ENCODE data around the gene GAPDHS.

GAPDHS gene

DNA sequence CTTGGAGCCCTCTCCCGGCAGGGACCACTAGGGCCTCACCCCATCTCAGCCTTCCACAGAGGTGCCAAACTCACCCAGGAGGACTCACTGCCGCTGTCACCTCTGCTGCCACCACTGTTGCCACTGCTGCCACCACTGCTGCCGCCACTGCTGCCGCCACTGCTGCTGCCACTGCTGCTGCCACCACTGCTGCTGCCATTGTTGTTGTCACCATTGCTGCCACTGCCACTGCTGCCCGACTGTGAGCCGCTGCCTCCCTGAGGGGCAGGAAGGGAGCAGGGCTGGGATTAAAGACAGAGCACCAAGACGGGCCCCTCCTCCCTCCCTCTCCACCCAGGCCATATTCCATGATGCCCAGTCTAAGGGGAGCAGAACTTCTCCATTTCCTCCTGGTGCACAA is 21.9 kb upstream of the GAPDHS start:
- DNase-seq: no peak

DNA sequence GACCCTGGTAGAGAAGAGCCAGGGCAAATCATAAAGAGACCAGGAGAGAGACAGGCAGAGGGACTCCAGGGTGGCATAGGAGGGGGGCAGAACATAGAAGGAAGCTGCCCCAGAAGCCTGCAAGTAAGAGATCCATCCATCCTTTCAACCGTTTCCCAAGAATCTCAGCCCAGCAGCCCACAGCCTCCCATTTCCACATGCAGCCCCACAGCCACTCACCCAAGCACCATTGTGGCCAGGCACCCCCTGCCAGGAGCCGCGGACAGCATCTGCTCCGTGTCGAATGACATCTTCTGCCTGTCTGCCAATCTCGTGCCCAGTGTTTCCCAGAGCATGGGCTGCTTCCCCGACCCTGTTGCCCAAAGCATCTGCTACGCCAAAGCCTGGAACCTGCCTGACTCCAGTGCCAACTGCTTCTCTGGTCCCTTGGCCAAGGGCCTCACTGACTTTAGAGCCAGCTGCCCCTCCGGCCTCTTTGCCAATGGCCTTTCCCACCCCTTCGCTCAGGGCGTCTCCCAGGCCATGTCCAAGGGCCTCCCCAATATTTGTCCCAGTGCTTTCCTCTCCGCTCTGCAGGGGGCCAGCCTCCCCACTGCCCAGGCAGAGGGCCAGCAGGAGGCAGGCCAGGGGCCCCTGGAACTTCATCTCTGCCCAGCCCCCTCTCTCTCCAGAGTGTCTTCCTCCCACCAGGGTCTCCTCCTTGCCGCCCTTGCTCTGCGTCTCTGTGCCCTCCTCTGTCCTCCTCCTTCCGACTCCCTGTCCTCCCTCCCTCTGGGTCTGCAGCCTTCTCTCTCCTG is 20.2 kb upstream of the GAPDHS start:
- DNase-seq: no peak

DNA sequence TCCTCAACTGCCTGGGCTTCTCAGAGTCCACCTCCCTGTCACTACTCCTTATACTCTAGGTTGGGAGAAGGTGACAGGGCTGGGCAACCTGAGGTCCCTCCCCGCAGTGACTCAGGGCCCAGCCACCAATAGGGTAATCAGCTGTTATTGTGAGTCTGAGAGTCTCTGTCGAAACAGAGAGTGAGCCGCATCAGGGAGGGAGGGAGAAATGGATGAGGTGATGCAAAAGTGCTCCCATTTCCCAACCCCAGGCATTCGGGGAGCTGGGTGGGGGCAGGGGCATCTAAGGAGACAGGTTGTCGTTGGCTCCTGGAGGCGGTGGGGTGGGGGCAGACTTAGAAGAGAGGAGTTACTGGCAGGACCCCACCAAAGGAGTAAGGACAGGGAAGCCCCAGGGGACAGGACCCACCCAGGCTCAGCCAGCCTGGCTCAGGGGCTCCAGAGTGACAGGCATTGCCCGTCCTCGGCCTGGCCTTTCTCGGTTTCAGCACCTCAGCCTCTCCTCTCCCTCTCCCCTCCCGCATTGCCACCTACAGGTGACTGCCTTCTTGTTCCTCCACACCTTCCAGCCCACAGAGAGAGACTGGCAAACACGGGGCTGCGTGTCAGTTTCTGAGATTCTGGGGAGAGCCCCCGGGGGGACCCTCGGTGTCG is 19.5 kb upstream of the GAPDHS start, which contains the start of gene DMKN:
Gene DMKN (minus strand): TSS at position 22 of the 654 bp plus-strand sequence. CDS start 174 bp downstream, outside the sequence.
- no peak for DNase-seq

DNA sequence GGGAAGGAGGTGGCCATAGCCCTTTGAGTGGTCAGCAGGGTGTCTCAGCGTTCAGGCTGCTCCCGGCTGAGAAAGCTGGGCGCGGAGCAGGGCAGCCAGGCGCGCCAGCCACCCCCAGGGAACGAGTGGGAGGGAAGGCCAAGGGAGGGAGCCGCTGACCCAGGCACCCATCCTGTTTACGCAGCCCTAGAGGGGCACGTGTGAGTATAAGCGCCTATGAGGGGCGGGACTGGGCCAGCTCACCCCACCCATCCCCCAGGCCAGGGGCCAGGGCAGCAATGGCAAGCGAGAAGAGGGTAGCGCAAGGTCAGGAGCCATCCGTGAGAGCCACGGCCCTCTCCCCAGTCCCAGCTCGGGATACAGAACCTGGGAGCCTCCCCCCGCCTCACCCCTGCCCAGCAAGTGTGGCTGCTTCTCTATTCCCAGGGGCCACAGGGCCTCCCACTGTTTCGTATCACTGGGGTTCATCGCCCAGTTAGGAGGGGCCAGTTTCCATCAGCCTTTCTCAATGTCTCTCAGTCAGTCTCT is 18.9 kb upstream of the GAPDHS start:
- DNase-seq: no peak

DNA sequence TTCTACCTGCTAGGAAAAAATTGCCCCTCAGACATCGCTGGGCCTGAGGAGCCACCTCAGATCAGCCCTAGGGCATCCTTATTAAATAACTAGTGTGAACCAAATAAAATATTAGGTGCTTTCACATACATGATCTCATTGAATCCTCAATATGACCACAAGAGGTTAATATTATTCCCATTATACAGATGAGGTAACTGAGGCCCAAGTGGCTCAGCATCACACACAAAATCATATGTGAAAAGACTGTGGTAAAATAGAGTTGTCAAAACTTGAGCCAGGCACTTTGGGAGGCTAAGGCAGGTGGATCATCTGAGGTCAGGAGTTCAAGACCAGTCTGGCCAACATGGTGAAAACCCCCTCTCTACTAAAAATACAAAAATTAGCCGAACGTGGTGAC is 16.9 kb upstream of the GAPDHS start:
- DNase-seq: no peak

DNA sequence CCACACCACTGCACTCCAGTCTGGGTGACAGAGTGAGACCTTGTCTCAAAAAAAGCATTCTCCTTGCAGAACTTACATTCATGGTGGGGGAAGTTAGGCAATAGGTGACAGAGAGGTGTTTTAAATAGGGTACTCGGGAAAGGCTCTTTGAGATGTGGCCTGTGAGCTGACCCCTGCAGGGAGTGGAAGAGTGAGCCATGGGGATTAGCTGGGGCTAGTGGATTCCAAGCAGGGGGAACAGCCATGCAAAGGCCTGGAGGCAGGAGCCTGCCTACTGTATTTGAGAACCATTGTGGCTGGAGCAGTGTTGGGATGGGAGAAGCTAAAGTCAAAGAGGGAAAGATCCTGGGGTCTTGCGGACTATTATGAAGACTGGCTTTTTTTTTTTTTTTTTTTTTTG is 15.9 kb upstream of the GAPDHS start:
- DNase-seq: no peak

DNA sequence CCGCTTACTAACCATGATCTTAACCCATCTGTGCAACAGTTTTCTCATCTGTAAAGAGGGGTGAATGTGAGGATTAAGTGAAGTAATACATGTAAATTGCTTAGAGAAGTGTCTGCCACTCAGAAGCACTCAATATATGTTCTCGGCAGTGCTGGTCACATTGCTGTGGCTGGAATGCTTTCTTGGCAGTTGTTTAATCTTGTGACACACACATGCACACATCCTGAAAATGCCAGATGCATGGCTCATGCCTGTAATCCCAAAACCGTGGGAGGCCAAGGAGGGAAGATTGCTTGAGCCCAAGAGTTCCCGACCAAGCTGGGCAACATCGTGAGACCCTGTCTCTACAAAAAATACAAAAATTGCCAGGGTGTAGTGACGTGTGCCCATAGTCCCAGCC is 14.9 kb upstream of the GAPDHS start:
- DNase-seq: no peak

DNA sequence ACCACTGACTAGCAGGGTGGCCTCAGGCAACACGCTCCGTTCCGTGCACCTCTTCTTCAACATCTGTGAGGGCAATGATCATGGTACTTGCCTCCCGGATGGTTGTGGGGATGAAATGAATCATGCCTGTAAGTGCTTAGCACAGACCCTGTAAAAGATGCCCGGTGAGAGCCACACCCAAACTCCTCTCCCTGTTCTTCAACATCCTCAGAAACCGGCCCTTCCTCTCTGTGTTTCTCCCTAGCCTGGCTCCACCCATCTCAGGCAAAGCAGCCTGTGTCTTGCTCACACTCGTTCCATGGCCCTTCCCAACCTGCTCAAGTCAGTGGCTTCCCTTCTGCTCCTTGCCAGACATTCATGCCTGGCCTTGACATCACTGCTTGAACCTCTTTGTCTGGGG is 14.0 kb upstream of the GAPDHS start:
- DNase-seq: no peak

DNA sequence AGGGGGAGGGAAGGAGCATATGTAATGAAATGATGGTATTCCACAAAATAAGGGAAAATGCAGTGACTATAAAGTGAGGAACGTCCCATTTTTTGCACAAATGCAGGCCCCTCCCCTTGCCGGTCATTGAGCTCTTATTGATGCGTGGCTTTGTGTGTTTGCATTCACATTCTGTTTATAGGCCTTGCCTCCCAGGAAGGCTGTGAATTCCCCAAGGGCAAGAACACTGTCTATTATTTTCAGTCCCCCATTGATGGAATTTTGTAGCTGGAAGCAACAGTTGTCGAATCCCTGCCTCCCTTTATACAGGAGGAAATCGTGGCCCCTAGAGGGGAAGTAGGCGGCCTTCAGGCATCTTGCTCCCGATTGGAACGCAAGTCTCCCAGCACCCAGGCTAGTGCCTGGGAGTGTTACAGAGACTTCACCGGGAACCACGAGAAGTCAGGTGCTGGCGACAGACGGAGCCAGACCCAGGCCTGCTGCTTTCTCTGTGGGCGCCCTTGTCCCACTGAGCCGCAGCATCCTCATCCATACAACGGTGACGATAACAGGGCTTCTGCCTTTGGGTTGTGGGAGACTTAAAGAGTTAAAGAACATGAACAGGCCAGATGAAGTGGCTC is 12.0 kb upstream of the GAPDHS start:
- DNase-seq: no peak

DNA sequence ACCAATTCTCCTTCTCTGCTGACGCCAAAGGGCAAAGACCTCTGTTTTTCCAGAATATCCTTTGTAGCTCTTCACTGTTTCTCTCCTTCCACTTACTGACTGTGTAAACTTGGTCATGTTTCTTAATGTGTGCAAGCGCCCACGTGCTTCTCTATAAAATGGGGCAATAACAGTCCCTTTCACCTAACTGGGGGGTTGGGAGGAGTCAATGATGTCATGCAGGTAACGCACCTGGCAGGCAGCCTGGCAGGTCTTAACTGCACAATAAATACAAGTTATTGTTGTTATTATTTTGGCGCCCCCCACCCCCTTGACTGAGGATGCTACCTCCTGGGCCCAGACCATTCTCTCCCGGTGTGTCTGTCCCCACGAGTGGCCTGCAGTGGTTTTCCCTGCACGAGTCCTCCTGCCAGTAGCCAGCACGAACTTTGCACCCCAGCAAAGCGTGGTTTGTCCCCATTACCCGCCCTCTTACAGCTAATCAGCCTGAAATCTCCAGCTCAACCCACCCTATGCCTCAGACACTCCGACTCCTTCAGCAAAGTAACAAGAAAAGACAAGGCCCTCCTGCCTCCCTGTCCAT is 10.4 kb upstream of the GAPDHS start:
- no peak for DNase-seq

DNA sequence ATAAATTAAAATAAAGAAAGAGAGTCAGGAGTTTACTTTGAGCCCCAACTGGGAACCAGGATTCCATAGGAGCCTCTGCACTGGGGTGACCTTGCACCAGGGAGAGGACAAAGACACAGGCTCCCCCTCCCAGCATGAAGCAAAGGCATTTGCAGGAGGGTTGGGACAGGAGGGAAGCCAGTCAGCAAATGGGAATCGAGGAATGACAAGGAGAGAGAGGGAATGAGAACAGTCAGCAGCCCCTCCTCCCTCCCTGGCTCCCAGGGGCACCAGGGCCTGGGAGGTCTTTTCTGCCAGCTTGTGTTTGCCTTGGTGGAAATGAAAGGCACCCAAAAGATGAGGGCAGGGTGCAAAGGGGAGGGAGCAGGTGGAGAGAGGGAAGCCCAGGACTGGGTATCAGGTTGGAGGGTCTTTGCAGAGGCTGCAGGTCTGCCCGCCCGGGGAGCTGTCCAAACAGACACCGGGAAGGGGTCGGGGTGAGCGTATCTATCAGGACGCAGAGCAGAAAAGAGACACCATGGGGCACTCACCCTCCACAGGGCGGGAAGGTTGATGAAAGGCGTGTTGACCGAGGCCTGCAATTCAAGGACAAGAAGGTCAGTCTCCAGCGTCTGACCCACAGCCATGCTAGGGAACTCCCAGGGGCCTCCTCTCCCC is 8.9 kb upstream of the GAPDHS start:
- DNase-seq: no peak

DNA sequence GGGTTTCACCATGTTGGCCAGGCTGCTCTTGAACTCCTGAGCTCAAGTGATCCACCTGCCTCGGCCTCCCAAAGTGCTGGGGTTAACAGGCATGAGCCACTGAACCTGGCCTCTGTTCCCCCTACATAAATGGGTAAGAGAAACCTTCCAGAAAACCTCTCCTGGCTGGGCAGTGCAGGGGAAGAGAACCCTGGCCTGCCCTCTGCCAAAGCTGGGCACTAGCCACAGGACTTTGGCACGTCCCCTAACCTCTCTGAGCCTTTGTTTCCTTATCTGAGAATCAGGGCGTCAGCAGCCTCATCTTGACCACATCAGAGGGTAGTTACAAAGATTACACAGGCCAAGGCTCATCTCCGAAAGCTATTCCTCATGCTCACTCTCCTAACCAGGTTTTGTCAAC is 7.4 kb upstream of the GAPDHS start:
- DNase-seq: no peak

DNA sequence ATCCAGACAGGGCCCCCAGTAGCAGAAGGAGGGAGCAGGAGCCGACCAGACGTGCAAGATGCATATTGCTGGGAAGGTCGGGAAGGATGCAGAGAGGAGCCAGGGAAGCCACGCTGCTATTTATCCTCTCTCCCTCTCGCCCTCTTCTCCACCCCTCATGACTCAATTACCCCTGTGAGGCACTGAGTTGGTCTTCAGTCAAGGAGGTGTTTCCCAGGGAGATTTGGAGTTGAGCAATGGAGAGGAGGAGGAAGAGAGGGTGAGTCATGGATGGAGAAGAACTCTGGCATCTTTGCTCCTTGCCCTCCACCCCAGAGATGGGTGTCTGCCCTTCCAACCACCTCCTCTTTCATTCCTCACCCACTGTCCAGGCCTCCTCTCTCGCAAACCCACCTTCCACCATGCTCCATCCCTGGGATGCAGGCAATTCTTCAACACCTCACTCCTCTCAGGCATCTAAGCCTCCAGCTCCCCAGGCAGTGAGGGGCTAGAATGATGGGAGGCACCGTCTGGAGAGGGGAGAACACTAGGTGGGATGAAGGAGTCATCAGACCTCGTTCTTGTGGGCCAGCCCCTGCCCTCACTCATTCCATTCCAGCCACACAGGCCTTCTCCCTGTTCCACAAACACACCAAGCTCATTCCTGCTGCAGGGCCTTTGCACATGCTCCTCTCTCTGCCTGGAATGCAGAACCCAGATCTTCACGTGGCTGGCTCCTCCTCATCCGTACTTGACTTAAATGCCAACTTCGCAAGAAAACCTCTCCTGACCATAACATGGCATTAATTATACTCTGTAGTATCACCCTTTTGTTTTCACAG is 4.8 kb upstream of the GAPDHS start, which contains the start of gene SBSN:
Gene SBSN (minus strand): TSS at position 94 of the 821 bp plus-strand sequence. CDS start 30 bp downstream, at position 64.
- no peak for DNase-seq

DNA sequence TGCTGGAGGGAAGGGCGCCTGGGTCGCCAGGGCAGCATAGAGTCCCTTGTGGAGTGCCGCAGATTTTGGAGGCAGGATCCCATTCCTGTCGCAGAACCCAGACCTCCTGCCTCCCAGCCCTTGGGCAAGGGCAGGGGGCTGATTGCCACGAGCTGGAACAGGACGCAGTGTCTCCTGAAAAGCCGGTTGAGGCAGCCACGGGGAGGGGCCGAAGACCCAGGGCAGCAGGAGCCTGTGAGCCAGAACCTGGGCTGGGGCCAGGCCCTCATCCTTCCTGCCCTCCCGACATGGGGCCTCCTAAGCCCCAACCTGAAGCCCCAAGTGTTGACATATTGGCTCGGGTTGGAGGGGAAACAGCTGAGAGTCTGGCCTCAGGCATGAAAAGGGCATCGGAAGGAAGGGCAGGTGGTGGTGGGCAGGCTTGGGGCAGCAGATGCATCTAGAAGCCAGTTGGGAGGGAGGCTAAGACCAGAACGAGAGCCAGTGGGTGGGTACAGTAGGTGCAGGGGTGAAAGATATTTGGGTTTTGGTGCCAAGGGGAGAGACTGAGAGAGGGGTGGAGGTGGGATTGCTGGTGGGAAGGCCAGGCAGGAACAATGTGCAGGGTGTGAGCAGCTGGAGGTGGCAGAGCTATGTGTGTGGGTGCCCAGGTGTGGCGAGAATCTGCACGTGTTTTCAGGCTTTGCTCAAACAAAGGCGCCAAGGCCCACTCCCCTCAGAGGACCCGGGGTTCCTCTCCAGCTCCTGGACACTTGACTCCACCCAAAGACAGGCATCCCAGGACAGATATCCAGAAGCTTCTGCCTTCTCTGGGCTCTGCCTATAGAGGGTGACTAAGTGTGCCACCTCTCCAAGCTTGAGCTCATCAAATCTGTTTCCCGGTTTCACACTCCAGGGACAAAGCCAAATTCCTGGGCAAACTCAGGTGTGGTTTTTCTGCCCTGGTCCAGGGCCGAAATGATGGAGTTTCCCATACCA is 3.7 kb upstream of the GAPDHS start:
- no peak for DNase-seq

DNA sequence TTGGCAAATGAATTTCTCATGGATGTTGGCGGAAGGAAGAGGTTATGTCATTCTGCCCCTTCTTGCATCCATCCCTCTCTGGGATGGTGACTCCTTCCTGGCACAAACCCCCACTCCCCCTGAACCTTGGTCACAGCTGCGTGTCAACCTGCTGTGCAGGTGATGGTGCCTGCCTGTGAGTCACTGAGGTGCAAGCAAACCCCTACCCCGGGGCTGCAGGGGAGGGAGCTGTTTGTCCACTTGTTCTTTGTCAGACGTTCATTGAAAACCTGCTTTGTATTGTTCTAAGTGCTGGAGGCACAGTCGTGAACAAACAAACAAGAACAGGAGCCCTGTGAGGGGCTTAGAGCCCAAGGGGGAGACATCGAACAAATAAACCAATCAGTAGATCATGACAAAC is 2.0 kb upstream of the GAPDHS start:
- DNase-seq: no peak

DNA sequence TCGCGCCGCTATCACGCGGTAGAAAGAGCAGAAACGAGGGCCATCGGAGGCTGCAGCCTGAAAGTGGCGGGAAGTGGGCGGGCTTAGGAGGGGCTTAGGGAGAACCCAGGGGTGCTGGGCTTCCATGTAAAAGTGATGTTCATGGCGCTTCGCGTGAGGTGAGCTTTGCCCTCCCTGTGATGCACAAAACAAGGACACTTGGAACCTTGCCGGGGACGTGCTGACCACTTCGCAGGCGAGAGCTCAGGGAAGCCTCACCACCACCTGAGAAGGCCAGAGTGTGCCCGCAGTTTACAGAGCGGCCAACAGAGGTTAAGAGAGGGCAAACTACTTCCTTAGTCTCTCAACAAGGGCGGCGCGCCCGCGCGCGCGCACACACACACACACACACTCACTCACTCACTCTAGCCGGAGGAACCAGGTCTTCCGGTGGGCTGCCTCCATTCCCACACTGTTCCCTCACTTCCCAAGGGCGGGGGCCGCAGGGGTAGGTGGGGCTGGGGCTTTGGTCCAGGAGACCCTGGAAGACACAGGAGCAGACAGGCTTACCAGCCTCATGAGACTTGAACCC is 651 bp downstream of the GAPDHS start:
- no peak for DNase-seq

DNA sequence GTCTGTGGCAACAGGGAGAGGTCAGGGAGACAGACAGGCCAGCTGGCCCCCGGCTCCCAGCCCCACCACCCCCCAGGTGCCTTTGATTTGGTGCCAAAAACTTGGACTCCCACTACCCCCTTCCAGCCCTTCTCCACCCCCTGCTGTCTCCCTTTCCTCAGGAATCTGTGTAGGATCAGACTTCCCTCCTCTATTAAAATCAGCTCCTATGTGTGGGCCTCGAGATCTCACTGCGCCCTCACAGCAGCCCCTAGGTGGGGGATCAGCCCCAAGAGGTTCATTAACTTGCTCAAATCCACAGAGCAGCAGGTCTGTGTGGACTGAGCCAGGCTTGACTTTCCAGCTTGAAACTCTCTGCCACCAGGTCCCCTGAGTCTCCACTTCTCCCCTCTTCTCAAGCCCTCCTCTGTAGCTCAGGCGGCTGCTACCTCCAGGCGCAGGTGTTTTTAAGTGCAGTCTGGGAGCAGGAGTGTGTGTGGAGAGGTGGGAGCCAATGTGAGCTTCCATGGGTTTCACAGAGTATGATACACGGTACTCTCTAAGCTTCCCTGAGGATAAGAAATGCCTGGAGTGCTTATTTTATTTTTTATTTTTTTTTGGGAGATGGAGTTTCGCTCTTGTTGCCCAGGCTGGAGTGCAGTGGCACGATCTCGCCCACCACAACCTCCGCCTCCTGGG is 1.7 kb downstream of the GAPDHS start:
- DNase-seq: no peak

DNA sequence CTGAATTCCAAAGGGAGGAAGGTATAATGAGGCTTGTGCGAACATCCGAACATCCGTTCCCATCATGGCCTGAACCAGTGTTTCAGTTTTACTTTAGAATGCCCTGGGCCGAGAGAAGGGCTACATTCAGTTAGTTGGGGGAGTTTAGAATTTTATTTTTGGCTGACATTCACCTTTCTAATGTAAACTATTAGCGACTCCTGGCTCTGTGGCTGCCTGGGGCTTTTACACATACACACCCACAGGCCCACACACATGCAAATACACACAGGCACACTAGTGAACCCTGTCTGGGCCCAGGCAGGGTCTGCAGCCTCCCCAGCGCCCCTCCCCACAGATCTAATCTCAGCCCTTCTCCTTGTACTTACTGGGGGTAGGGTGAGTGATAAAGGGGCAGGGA is 6.1 kb downstream of the GAPDHS start:
- no peak for DNase-seq

DNA sequence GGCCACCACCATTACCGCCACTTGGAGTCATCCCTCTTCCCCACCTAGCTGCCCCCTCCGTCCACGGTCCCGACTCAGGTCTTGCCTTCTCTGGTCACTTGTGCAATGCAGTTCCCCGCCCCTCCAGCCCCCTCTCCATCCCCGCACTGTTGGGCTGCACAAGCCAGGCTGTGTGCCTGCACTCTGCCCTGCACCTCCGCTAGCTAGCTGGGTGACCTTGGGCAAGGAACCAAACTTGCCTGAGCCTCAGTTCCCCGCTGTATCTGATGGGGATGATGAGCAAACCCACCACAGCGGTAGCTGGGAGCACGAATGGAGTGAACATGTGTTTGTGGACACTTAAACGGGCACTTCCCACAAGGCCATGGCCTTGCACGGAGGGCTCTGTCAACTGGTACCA is 6.6 kb downstream of the GAPDHS start:
- no peak for DNase-seq

Measured in activated T-cell treated with anti-CD3 and anti-CD28 coated beads for 4 hours (primary cell).